HG03575 (cell line): ENCODE measurements around the gene ETV7.
"Not testable (repeated sequence)": the region's sequence is repeated elsewhere in the genome, so short reads cannot be mapped to it uniquely, and the experiment has no call there.

Experiments
- ATAC-seq: cut with Tn5 transposase; IDR thresholded peaks from one replicate; pipeline ENCODE4 v1.9.1; 2021; ENCODE audit not compliant: unreplicated experiment, insufficient number of reproducible peaks, low FRiP score; ENCODE audit errors: extremely low read depth

The ETV7 gene

GRCh38 chr6:36349240-36349639 is 38.2 kb downstream of the ETV7 start:
- ATAC-seq: no peak

- no peak for ATAC-seq
Measured at GRCh38 chr6:36347621-36348020, 39.8 kb downstream of the ETV7 start.

- no peak for ATAC-seq
Measured at GRCh38 chr6:36346486-36347273, 40.8 kb downstream of the ETV7 start.

GRCh38 chr6:36345681-36346466 is 41.6 kb downstream of the ETV7 start:
- ATAC-seq: no peak

- no peak for ATAC-seq
Measured at GRCh38 chr6:36343109-36343680, 44.3 kb downstream of the ETV7 start.

GRCh38 chr6:36340618-36341454 is 46.6 kb downstream of the ETV7 start:
- ATAC-seq: no peak

DNA sequence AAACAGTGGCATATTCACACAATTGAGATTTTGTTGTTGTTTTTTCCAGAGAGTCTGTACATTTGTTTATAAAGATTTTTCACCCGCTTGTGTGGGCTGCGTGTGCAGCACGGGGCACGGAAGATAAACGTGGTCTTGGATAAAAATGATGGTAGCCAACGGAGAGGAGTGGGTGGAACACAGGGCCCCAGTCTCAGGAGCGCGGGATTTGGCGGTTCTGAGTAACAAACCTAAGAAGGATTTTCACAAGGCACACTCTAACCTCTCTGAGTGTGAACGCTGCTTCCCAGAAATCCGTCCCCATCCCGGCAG is 47.2 kb downstream of the ETV7 start:
- no peak for ATAC-seq

- ATAC-seq: no peak
Measured at GRCh38 chr6:36339146-36339545, 48.3 kb downstream of the ETV7 start.

DNA sequence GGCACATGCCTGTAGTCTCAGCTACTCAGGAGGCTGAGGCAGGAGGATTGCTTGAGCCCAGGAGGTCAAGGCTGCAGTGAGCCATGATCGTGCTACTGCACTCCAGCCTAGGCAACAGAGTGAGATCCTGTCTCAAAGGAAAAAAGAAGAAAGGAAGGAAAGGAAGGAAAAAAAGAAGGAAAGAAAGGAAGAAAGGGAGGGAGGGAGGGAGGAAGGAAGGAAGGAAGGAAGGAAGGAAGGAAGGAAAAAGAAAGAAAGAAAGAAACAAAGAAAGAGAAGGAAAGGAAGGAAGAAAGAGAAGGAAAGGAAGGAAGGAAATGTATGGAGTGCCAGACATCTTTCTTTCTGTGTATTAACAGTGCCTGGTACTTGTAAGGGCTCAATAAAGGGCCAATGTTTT is 49.2 kb downstream of the ETV7 start:
- not testable (repeated sequence) for ATAC-seq

DNA sequence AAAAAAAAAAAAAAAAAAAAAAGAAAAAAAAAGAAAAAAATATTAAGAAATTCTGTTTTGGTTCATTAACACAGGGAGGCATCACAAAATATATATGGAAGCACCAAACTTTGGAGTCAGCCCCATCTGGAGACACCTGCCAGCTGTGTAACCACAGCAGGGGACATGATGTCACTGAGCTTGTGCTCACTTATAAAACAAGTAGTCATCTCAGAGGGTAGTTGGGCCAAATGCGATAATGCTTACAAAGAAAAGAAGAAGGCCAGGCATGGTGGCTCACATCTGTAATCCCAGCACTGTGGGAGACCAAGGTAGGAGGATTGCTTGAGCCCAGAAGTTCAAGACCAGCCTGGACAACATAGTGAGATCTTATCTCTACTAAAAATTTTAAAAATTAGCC is 49.7 kb downstream of the ETV7 start:
- no peak for ATAC-seq

GRCh38 chr6:36336779-36337241 is 50.7 kb downstream of the ETV7 start, which contains the start of gene BNIP5:
TSS of gene BNIP5 (minus strand) at chr6:36336888. CDS start at chr6:36330690, 6,198 bp downstream.
- ATAC-seq: no peak

DNA sequence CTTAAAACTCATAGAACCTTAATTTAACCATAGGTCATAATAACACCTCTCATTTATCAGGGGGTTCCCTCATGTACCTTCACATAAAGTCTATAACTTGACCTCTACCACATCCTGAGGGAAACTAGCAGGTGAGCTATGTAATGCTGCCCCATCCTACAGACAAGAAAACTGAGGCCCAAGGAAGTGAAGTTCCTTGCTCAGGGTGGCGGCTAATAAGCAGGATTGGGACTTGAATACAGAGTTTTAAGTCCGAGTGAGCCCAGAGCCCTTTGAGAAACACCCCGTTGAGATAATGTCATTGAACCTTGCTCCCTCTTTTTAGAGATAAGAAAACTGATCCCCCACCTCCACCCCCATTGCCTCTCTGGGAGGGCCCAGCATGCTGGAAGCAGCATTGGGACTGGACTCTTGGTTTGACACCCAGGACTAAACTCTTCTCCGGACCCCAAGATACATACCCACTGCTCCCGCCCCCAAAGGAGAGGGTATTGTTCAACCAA is 51.2 kb downstream of the ETV7 start:
- no peak for ATAC-seq

GRCh38 chr6:36335465-36336207 is 51.8 kb downstream of the ETV7 start:
- ATAC-seq: no peak

DNA sequence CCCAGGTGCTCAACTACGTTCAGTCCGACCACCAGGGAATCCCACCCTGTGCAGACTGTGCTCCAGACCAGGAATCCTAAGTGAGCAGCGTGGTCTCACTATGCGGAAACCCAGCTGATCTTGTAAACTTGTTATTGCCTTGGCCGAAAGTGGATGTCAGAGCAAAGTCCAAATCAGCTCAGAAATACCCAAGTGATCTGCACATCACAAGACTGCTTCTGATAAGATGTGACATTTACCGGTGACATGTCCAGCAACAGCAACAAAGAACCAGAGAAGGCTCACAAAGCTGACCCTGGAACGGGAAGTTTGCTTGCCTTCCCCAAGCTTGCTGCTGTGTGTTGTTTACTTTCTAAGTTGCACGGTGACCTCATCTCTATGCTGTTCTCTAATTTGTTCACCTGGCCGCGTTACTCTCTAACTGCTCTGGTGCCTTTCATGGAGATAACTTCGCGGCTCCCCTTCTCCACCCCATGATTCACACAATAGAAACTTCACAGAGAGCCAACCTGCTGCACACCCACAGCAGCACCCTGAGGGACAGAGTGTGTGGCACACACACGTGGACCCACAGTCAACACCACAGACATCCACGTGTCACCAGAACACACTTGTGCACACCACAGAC is 52.5 kb downstream of the ETV7 start:
- no peak for ATAC-seq

DNA sequence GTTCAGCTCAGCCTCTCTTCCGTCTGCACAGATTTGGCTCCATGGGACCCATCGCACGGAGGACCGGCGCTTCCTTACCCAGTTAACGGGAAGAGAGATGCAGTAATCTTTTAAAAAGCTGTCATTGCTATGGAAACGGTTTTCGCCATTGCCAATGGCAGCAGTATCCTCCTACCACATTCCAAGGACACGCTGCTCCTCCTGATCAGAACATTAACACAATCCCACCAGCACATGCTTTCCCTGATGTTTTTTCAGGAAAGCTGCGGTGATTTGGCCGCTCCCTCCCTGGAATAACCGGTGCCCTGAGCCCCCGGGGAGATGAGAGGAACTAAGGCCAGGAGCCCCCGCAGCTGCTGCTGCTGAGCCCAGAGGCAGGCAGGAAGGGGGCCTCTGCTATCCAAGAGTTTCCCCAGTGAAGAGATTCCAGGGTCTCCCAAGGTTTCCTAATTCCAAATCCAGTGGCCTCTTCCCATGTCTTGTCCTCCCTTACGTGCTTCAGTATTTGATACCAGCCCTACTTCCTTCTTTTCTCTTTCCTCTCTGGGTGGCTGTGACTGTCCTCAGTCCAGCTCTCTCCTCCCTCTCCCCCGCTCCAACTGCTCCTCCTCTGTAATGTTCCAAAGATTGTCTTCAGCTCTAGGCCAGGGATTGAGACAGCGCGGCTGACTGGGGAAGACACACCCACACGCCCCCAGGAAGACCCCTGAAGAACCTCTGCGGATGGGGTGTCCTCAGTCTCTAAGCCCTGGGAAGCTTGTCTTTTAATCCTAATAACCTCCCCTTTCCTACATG is 53.3 kb downstream of the ETV7 start:
- no peak for ATAC-seq

GRCh38 chr6:36333171-36333895 is 54.1 kb downstream of the ETV7 start:
- ATAC-seq: no peak

GRCh38 chr6:36331381-36331780 is 56.1 kb downstream of the ETV7 start:
- ATAC-seq: no peak
